Upper lobe of left lung (tissue), 6 donors: Measurements from ENCODE around the gene TNS1. TPM values are rescaled to one million over a fixed set of nuclear protein-coding genes. Genes with fewer than 3 reads are reported as not detected.

ENCODE experiments used
- ATAC-seq, 2 donors: fragments of 200-7000 bp; cut with Tn5 transposase; one replicate each; pipeline ENCODE4 v1.9.1; 2022; ENCODE audit warnings: mild to moderate bottlenecking in 2 of 2, moderate library complexity in 2 of 2; ENCODE audit not compliant: low FRiP score in 2 of 2
- DNase-seq, 2 donors: peaks; one replicate each; pipeline ENCODE4 v3.0.0-alpha.2; 2019 to 2020
- H3K27ac ChIP-seq, 4 donors: fragments of 200-600 bp; sonication (generic); one replicate each; pipeline ENCODE4 v1.5.1; 2016 to 2019
- H3K27me3 ChIP-seq, 4 donors: fragments of 200-600 bp; sonication (generic); one replicate each; pipeline ENCODE4 v1.5.1; 2017 to 2019
- H3K36me3 ChIP-seq, 4 donors: fragments of 200-600 bp; sonication (generic); one replicate each; pipeline ENCODE4 v1.5.1; 2016 to 2019
- H3K4me1 ChIP-seq, 4 donors: fragments of 200-600 bp; sonication (generic); one replicate each; pipeline ENCODE4 v1.5.1; 2018 to 2019
- H3K4me3 ChIP-seq, 4 donors: fragments of 200-600 bp; sonication (generic); one replicate each; pipeline ENCODE4 v1.5.1; 2017 to 2019; ENCODE audit warnings: mild to moderate bottlenecking in 2 of 4, moderate library complexity in 1 of 4
- H3K9me3 ChIP-seq, 4 donors: fragments of 200-600 bp; sonication (generic); one replicate each; pipeline ENCODE4 v1.5.1; 2018 to 2019
- EP300 ChIP-seq, 4 donors: sonication (generic); formaldehyde crosslinking; IDR thresholded peaks; one replicate each; pipeline ENCODE4 v1.5.1; 2017; ENCODE audit warnings: antibody characterized with exemption in 4 of 4, control low read depth in 2 of 4
- POLR2A ChIP-seq, 4 donors: fragments of 450-650 bp; IDR thresholded peaks; one replicate each; pipeline ENCODE4 v1.5.1; 2016 to 2017; ENCODE audit warnings: antibody characterized with exemption in 4 of 4, mild to moderate bottlenecking in 2 of 4
- POLR2AphosphoS5 ChIP-seq, 2 donors: sonication (generic); formaldehyde crosslinking; IDR thresholded peaks; one replicate each; pipeline ENCODE4 v1.5.1; 2017; ENCODE audit warnings: antibody characterized with exemption in 2 of 2
- WGBS, 2 donors: methylation state at CpG; one replicate each; pipeline ENCODE4 v1.1.5; 2017 to 2018; 5-methylcytosine and 5-hydroxymethylcytosine counted together
- total RNA-seq, 6 donors: library from RNA; depleted of rRNA in 4 of 6; stranded (reverse); fragments of >200 nt in 4 of 6; gene quantifications; one replicate each; pipeline versions ENCODE4 v1.1.0 to v1.2.1, GENCODE V29; 2016 to 2021
- TF ChIP-seq, protein P1 (sequence below), 6 experiments: fragments of 450-650 bp in 4 of 6; fragments of 200-600 bp in 2 of 6; sonication (generic) in 2 of 6; IDR thresholded peaks; one replicate each; pipeline ENCODE4 v1.5.1; 2016 to 2019; ENCODE audit warnings: antibody characterized with exemption in 6 of 6
- donor health status: DM: no; HTN: no; CAD: no; lungs with moderate emphysema.
- donor health status: DM: no; HTN: yes; CAD: no; lungs with severe emphysema.

TNS1 gene
- total RNA-seq, 6 donors from 2014 or later: 325 to 1,095 (median 550) TPM

GRCh38 chr2:217944366-217944765 is 58.4 kb downstream of the TNS1 start:
- peak overlapping the region in 3 of 4 donors; percentile 63 to 89 (median 74) for H3K4me3 ChIP-seq
- H3K4me1 ChIP-seq: peaks cover 31 to 60% (median 40%) of the 10 kb centered on the region in 4 donors
- H3K27me3 ChIP-seq: no peaks in the 10 kb centered on the region
- peak overlapping the region; percentile 86 to 99 (median 92) for H3K27ac ChIP-seq
- DNase-seq (no peak), ATAC-seq (no peak)
- TF ChIP-seq, protein P1, sequence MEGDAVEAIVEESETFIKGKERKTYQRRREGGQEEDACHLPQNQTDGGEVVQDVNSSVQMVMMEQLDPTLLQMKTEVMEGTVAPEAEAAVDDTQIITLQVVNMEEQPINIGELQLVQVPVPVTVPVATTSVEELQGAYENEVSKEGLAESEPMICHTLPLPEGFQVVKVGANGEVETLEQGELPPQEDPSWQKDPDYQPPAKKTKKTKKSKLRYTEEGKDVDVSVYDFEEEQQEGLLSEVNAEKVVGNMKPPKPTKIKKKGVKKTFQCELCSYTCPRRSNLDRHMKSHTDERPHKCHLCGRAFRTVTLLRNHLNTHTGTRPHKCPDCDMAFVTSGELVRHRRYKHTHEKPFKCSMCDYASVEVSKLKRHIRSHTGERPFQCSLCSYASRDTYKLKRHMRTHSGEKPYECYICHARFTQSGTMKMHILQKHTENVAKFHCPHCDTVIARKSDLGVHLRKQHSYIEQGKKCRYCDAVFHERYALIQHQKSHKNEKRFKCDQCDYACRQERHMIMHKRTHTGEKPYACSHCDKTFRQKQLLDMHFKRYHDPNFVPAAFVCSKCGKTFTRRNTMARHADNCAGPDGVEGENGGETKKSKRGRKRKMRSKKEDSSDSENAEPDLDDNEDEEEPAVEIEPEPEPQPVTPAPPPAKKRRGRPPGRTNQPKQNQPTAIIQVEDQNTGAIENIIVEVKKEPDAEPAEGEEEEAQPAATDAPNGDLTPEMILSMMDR (IDR thresholded peaks at IDR 0.05): no peak
- no peak for TF ChIP-seq EP300 (IDR thresholded peaks at IDR 0.05)
- no peak for TF ChIP-seq POLR2A (IDR thresholded peaks at IDR 0.05)
- no peak for TF ChIP-seq POLR2AphosphoS5 (IDR thresholded peaks at IDR 0.05)
- no peaks in the 10 kb centered on the region for H3K9me3 ChIP-seq
- 53 to 67% methylated on average over 3 of the region's 3 CpGs for WGBS, 2 donors
- peaks cover 0 to 2% (median 0%) of the 10 kb centered on the region in 4 donors for H3K36me3 ChIP-seq

- Histone ChIP-seq H3K9me3 (no peaks in the 10 kb centered on the region), H3K4me1 (peaks cover 31 to 60% (median 41%) of the 10 kb centered on the region in 4 donors), H3K27ac (peak overlapping the region; percentile 86 to 99 (median 92)), H3K36me3 (peaks cover 0 to 5% (median 0%) of the 10 kb centered on the region in 4 donors), H3K4me3 (peak overlapping the region; percentile 61 to 89 (median 68)), H3K27me3 (no peaks in the 10 kb centered on the region)
- WGBS, 2 donors: 1 to 11% methylated on average over 8 to 10 of the region's 16 CpGs
- peak; percentile 92 to 94 for DNase-seq
- peak; percentile 87 to 92 for ATAC-seq
- TF ChIP-seq, protein P1 (IDR thresholded peaks at IDR 0.05): peak in 5 of 6 experiments; percentile 23 to 67 (median 39)
- TF ChIP-seq POLR2AphosphoS5 (IDR thresholded peaks at IDR 0.05) (peak; percentile 82 to 90), EP300 (IDR thresholded peaks at IDR 0.05) (peak in 1 of 4 donors; percentile 42), POLR2A (IDR thresholded peaks at IDR 0.05) (peak in 3 of 4 donors; percentile 91 to 97 (median 92))
Measured at GRCh38 chr2:217943446-217944321, 59.1 kb downstream of the TNS1 start.

DNA sequence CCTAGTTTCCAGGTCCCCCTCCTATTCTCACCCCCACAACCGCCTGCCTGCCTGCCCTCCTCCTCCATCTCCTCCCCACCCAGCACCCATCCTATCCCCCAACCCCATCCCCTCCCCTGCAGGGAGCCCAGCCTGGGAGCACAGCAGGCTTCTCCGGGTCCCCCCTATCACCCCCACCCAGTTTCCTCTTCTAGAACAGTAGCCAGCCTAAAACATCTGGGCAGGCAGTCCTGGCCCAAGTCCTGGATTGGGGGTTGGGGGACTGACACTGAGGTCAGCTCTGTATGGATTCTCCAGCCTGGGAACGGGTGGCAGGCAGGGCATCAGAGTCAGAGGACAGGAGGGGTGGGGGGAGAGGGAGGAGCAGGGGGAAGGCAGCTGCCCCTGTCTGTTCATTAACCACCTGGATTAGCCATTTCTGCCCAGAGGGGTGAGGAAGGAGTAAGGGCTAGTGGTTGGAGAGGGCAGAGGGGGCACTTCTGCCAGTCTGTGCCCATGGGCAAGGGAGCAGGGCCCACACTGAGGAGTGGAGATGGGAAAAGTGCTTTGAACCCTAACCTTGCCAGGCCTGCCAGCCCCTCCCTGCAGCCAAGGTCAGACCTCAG is 60.0 kb downstream of the TNS1 start:
- Histone ChIP-seq H3K4me3 (peak overlapping the region; percentile 61 to 89 (median 68)), H3K9me3 (no peaks in the 10 kb centered on the region), H3K36me3 (peaks cover 0 to 5% (median 0%) of the 10 kb centered on the region in 4 donors), H3K4me1 (peaks cover 36 to 60% (median 45%) of the 10 kb centered on the region in 4 donors), H3K27ac (peak overlapping the region; percentile 86 to 99 (median 92)), H3K27me3 (no peaks in the 10 kb centered on the region)
- no peak for TF ChIP-seq POLR2A (IDR thresholded peaks at IDR 0.05)
- TF ChIP-seq, protein P1 (IDR thresholded peaks at IDR 0.05): no peak
- no peak for TF ChIP-seq EP300 (IDR thresholded peaks at IDR 0.05)
- no peak for TF ChIP-seq POLR2AphosphoS5 (IDR thresholded peaks at IDR 0.05)
- ATAC-seq: no peak
- 0 to 27% methylated on average over 2 to 3 of the region's 3 CpGs for WGBS, 2 donors
- DNase-seq: no peak

- 33 to 39% methylated on average over 8 of the region's 8 CpGs for WGBS, 2 donors
- TF ChIP-seq POLR2A (IDR thresholded peaks at IDR 0.05) (peak in 1 of 4 donors; percentile 50), POLR2AphosphoS5 (IDR thresholded peaks at IDR 0.05) (peak in 1 of 2 donors; percentile 26), EP300 (IDR thresholded peaks at IDR 0.05) (no peak)
- Histone ChIP-seq H3K4me3 (peak overlapping the region; percentile 61 to 89 (median 68)), H3K9me3 (no peaks in the 10 kb centered on the region), H3K27ac (peak overlapping the region; percentile 86 to 99 (median 92)), H3K27me3 (no peaks in the 10 kb centered on the region), H3K36me3 (peaks cover 0 to 5% (median 0%) of the 10 kb centered on the region in 4 donors), H3K4me1 (peaks cover 43 to 63% (median 51%) of the 10 kb centered on the region in 4 donors)
- DNase-seq: peak in 1 of 2 donors; percentile 86
- ATAC-seq: peak; percentile 7 to 49
Measured at GRCh38 chr2:217941886-217942728, 60.7 kb downstream of the TNS1 start.
